HG03378 (cell line): Measurements from ENCODE around the gene PTCD3.
A peak's percentile ranks its signal among the peaks of the same experiment; 100 is the strongest.

Experiments used
- ATAC-seq: cut with Tn5 transposase; IDR thresholded peaks from one replicate; pipeline ENCODE4 v1.9.1; 2021; ENCODE audit warnings: mild to moderate bottlenecking, moderate library complexity; ENCODE audit not compliant: unreplicated experiment

The PTCD3 gene

GRCh38 chr2:86143307-86143706 is 37.3 kb downstream of the PTCD3 start:
- no peak for ATAC-seq

- ATAC-seq = no peak
Observed at GRCh38 chr2:86143926-86144685, 38.1 kb downstream of the PTCD3 start.

- no peak for ATAC-seq
Observed at GRCh38 chr2:86147793-86148192, 41.8 kb downstream of the PTCD3 start.

- ATAC-seq = no peak
Observed at GRCh38 chr2:86150502-86150901, 44.5 kb downstream of the PTCD3 start.

- no peak for ATAC-seq
Observed at GRCh38 chr2:86157009-86157556, 51.0 kb downstream of the PTCD3 start.

GRCh38 chr2:86158286-86158685 is 52.3 kb downstream of the PTCD3 start:
- ATAC-seq = no peak

GRCh38 chr2:86160156-86160952 is 54.3 kb downstream of the PTCD3 start:
- ATAC-seq = no peak

- ATAC-seq = no peak
Observed at GRCh38 chr2:86170449-86170848, 64.4 kb downstream of the PTCD3 start.

GRCh38 chr2:86171295-86171694 is 65.3 kb downstream of the PTCD3 start:
- no peak for ATAC-seq

- no peak for ATAC-seq
Observed at GRCh38 chr2:86172610-86173009, 66.6 kb downstream of the PTCD3 start.

GRCh38 chr2:86174445-86174844 is 68.4 kb downstream of the PTCD3 start:
- peak; percentile 63 for ATAC-seq

GRCh38 chr2:86175828-86176227 is 69.8 kb downstream of the PTCD3 start:
- ATAC-seq = no peak

- no peak for ATAC-seq
Observed at GRCh38 chr2:86176597-86176996, 70.6 kb downstream of the PTCD3 start.

GRCh38 chr2:86185517-86186212 is 79.6 kb downstream of the PTCD3 start:
- no peak for ATAC-seq

GRCh38 chr2:86186431-86186830 is 80.4 kb downstream of the PTCD3 start:
- no peak for ATAC-seq

GRCh38 chr2:86189782-86190416 is 83.9 kb downstream of the PTCD3 start:
- no peak for ATAC-seq
